SK-N-MC (cell line): ENCODE data around the gene BCORL1.

Source experiments
- EZH2 ChIP-seq: fragments of 200-600 bp; sonication (generic); IDR thresholded peaks from one replicate; pipeline ENCODE4 v1.6.1; 2017; ENCODE audit warnings: antibody characterized with exemption
- POLR2AphosphoS5 ChIP-seq: IDR thresholded peaks from 2 replicates; pipeline ENCODE4 v1.6.1; 2012; ENCODE audit warnings: mild to moderate bottlenecking, low read depth, low read length, borderline replicate concordance

GRCh38 chrX:130024127-130024526 is 41.7 kb downstream of the BCORL1 start:
- no peak for TF ChIP-seq POLR2AphosphoS5
- TF ChIP-seq EZH2 = no peak
